Head of caudate nucleus (tissue), 42 donors: Measurements from ENCODE around the gene SLC24A4.
A peak's percentile ranks its signal among the peaks of the same experiment; 100 is the strongest.
"Not testable (repeated sequence)": the region's sequence is repeated elsewhere in the genome, so short reads cannot be mapped to it uniquely, and the experiment has no call there.

ENCODE experiments used
- DNase-seq, 42 donors: peaks; one replicate each; pipeline versions ENCODE4 v3.0.0 to v3.0.0-alpha.2; 2020 to 2021; ENCODE audit warnings: mixed read lengths in 7 of 42
- intact Hi-C: fragments of 100-400 bp; cut with DNase I; formaldehyde crosslinking; loops from one replicate; pipeline ENCODE4 v1.15.0; 2022

SLC24A4 gene

DNA sequence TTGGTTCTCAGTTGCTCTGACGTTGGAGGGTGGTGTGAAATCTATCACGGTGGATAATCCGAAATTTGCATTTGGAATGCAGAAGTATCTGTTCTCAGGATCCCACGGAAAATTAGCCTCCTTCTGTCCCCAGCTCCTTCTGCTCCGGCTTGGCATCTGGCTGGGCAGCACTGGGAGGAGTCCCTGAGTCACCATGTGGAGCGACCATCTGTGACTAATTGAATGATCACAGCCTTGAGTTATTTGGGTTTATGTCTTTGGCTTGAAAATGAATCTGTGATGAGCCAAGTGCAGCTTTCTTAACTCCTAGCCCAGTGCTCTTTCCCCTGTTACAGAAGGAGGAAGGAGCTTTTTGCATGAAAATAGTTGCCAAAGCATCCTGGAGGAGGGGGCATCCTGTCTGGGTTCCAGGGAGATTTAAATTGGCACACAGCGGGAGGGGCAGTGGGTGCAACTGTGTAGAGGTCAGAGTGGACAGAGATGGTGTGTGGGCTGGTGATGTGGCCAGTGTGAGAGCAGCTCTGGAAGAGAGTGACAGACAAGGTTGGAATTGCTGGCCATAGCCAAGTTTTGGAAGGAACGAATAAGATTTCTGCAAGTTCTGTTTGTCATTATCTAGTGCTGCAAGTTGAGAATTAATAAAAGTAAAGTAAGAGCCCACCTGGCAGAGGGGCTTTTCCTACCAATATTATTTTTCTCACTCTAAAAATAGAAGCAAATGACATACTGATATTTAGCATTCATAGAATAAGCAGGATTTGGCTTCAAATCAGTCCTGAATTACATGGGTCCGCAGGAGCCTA, 74.4 kb downstream of the SLC24A4 start:
- intact Hi-C loops: no loop called here
- DNase-seq: no peak

DNA sequence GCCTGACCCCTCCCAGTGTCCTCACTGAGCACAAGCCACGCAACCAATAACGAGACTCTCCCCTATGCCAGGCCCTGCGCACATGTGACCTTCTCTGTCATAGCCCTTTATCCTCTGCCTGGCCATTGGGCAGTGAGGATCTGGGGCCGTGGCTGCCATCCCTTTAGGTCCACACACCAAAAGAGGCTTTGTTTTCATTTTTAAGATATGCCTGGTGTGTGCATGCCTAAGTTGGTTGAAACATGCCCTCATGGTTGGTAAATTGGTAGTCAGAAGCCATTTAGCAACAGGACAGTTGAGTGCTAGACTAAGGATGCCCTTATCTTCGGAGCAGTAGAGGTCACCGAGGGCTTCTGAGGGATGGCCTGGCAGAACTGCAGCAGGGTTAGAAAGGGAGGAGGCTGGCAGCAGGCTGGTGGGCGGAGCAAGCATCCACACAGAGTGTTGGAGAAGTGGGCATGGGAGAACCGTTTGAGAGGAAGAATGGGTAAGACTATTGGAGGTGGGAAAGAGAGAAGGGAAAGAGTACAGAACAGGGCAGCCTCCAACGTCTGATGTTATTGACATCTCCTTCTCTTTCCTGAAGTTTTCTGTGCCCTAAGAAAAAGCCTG, 75.1 kb downstream of the SLC24A4 start:
- intact Hi-C loops: no loop called here
- DNase-seq: no peak

DNA sequence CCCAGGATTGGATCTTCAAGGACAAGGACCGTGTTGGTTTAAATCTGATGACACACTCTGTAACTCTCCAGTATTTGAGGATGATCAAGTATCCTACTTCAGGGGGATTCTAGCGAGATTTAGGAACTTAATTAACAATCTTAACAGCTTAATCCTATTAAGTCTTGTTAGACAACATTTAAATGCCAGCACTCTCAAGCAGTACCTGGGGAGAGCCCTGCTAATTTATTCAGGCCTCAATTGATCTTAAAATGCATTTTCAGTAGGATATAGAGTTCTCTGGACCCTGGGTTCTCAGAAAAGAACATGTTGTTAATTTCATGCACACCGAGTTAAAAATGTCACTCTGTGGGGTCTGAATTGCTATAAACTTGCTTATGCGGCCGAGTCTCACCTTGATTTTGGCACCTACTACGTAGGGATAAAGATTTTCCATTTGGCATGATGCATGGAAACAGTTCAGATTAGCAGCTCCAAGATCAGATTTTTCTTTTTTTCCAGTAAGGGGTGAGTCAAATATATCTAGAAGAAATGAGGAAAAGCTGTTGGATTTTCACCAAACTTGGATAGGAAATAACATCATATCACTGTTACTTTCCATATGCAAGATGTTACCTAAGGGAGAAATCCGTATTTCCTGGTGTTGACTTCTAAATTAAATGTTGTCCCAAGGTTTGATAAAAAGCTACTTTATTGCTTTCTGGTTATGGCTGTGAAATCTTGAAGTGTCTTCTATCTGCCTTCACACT, 76.1 kb downstream of the SLC24A4 start:
- intact Hi-C loops: no loop called here
- DNase-seq: no peak

DNA sequence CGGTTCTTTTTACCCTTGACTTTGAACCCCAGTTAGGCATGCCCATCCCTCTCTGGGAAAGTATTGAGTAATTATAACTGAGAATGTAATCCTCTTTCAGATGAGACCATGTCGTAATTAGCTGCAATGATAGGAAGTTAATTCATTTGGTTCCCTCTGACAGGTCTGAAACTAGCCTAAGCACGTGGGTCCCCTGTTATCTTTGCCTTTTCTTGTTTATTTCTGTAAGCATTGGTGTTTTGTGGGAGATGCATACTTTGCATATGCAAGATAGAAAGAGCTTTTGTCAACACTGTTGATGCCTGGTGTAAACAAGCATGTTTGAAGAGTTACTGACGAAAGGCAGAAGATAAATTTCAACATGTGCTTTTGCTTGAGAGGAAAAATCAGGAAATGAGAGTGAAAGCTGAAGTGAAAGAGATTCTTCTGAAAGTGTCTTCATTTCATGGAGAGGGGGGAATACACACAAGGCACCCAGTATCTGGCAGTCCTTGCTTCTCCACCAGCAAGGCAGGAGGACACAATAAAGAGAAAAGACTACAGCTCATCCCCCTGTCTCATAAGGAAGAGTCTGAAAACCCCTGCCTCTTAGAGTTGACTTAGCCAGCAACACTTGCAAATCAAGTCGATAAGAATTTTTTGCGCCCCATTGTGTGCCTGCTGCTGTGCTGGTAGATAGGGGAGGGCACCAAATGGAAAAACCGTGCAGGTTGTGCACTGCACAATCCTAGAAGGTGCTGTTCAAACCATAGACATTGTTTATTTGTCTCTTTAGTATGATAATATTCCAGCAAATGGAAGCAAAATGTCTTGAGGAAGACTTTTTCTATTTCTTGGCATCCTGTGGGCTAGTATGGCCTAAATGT, 77.8 kb downstream of the SLC24A4 start:
- intact Hi-C loops: no loop called here
- DNase-seq: no peak

DNA sequence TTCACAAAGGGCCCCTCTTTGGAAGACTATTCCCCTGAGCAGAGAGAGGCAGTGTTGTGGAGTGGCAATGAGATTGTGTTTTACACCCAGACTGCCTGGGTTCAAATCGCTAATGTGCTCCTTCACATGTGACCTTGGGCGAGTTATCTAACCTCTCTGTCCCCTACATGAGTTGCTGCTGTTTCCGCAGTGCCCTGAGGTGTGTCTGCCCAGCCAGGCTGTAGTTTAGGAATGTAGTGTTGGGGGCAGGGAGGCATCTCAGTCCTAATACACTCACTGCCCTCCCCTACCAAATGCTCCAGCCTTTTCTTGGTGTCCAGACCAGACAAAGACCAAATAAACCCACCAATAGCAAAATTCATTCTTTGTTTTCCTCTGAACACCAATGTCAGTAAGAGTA, 78.6 kb downstream of the SLC24A4 start:
- intact Hi-C loops: no loop called here
- no peak for DNase-seq

DNA sequence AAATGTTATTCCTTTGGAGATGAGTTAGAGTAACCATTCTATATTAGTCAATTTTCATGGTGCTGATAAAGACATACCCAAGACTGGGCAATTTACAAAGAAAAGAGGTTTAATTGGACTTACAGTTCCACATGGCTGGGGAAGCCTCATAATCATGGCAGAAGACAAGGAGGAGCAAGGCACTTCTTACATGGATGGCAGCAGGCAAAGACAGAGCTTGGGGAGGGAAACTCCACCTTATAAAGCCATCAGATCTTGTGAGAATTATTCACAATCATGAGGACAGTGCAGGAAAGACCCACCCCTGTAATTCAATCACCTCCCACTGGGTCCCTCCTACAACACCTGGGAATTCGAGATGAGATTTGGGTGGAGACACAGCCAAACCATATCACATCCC, 79.5 kb downstream of the SLC24A4 start:
- intact Hi-C loops, DNase-seq: not testable (repeated sequence)

DNA sequence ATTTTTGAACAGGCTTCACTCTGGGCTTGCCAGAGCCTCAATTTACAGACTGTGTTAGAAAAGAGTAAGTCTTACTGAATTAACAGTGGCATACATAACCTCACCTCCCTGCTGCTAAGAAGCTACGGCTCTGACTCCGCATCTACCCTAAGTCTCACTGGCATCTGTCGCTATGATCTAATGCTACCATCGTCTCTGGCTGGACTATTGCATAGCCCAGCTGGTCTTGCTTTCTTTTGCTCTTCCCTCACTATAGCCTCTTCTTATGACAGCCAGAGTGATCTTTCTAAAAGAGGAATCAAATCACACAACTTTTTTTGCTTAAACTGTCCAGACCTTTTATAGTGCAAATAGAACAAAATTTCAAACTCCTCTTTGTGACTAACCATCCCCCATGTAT, 81.1 kb downstream of the SLC24A4 start:
- DNase-seq: no peak
- intact Hi-C loops: no loop called here

DNA sequence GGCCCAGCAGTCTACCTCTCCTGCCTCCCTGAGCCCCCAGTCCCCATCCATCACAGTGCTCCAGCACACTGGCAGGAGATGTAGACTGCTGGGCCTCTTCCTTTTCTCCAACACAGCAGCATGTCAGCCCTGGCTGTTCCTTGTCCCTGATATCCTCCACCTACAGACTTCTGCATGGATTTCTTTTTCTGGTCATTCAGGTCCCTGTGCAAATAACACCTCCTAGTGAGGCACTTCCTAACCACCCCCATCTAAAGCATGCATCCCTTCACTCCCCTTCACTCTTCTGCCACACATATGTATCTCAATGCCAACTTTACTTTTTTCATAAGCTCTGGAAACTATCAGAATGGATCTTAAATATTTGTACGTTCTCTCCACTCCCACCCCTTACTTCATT, 81.5 kb downstream of the SLC24A4 start:
- no peak for DNase-seq
- intact Hi-C loops: no loop called here

DNA sequence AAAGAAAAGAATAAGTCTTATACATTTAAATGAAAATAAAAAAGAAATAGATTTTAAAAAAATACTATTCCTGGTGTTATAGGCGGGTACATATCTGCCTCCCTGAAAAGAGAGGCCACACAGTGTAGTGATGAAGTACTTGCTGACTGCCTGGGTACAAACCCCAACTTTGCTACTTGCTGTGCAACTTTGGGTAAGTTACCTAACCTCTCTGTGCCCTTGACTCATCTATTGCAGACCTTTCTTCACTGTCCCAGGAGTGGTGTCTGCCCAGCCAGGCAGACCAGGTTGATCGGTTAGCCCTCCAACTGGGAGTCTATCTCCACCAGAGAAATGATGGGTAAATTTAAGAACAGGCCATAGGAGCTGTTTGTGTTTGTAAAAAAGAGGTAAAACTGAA, 82.0 kb downstream of the SLC24A4 start:
- DNase-seq: no peak
- intact Hi-C loops: no loop called here

DNA sequence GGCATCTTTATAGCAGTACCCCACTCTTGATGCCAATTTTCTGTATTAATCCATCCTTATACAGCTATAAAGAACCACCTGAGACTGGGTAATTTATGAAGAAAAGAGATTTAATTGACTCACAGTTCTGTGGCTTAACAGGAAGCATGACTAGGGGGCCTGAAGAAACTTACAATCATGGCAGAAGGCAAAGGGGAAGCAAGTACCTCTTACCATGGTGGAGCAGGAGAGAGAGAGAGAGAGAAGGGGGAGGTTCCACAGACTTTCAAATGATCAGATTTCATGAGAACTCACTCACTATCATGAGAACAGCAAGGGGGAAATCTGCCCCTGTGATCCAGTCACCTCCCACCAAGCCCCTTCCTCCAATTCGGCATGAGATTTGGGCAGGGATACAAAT, 84.4 kb downstream of the SLC24A4 start:
- DNase-seq: no peak
- intact Hi-C loops: no loop called here

DNA sequence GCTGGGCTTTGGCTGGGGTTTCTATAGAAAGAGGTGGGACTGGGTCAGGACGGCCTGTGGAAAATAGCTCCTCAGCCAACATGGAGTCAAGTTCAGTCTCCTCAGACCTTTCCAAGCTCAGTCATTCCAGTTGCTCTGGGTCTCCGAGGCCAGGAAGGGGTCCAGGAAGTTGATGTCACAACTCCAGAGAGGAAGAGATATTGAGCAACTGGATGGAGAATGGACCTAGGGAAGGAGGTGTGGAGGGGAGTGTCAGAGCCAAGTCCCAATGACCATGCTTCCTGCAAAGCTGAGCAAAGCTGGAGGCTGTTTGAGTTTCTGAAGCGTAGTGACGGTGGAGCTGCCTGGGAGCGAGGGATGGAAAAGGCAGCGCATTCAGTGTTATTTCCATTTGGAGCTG, 86.1 kb downstream of the SLC24A4 start:
- intact Hi-C loops: no loop called here
- DNase-seq: no peak

DNA sequence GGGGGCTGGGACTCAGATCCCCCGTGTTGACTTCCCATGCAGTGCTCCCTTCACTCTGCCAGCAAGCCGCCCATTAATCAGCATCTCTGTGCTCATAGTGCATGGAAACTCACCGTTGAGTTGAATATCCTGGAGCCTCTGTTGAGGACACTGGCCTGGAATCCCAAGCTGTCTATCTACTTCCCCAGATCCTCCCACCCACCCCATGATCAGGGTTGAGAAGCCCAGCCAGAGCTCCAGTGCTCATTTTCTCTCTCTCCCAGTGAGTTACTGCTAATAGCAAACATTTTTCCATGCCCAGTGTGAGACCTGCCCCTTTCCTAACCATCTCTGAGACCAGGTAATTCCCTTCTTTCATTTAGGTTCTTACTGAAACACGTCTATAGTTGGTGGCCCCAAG, 88.2 kb downstream of the SLC24A4 start:
- no peak for DNase-seq
- intact Hi-C loops: no loop called here

DNA sequence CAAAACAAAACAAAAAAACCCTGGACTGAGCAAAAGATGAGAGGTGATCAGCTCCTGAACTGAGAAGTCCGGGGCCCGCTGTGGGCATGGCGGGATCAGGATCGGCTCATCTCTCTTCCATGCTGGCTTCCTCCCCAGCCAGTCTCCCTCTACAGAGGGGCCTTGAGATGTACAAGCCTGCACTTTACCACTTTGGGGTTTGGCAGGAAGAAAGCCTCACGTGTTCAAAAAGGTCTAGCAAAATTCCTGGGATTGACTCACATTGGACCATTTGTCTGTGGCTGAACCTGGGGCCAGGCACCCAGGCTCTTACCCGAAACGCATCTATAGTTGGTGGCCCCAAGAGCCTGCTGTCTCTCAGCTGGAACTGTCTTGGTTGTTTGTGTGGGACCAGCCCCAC, 89.0 kb downstream of the SLC24A4 start:
- DNase-seq: no peak
- intact Hi-C loops: no loop called here

DNA sequence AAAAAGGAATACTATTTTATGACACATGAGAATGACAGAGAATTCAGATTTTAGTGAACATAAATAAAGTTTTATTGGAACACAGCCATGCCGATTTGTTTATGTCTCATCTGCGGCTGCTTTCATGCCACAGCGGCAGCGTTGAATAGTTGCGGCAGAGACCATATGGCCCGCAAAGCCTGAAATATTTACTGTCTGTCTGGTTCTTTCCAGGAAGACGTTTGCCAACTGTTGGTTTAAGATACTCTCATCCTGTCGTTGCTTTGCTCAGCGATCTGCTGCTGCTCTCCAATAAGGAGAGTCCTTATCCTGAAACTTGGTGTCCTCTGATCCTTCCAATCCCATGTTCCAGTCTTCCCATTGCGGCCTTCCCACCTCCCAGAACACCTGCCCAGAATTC, 89.9 kb downstream of the SLC24A4 start:
- DNase-seq: no peak
- intact Hi-C loops: no loop called here

DNA sequence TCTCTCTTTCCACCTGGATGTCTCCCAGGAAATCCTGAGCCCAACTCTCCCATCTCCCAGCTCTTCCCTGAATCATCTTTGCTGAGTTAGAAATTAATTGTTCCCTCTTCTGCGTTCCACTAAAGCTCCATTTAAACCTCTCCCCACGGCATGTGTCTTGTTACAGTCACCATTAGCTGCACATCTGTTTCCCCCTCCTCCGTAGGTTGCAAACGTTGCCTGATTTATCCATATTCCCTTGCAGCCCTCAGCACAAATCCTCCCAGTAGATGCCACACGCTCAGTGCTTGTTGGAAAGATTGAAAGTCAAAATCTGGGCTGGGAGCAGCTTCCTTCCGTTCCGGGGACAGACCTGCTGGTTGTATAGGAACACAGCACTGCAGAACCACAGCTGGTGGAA, 90.4 kb downstream of the SLC24A4 start:
- intact Hi-C loops: no loop called here

DNA sequence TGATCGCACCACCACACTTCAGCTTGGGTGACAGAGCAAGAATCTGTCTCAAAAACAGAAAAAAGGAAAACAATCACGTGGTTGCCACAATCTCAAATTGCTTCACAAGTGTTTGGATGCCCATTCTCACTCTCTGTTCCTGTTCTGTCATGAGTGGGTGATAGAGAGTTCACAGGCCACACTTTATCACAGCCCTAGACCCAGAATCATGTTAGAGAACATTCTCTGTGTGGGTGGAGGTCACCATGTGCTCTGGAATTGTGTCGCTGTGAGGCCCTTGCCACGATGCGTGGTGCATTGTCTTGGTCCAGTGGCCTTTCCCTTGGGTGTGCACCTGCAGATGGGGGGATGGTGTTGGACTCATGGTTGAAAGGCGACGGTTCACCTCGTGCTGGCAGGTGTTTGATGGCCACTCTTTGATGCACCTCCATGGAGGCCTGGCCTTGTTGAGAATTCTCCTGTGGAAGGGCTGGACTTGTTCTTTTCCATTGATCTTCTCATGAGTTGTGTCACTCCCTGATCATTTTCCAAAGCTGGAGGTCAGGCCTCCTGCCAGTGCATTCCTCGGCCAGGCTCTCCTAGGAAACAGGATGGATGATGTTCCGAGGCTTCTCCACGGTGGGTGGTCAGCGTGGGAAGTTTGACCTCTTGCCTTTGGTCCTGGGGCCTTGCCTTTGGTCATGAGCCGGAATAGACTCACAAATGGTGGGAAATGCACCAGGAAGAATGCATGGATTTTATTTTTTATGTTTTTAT, 91.9 kb downstream of the SLC24A4 start:
- DNase-seq: no peak
- intact Hi-C loops: no loop called here

More for the DNA sequence above, 90.4 kb downstream of the SLC24A4 start:
- DNase-seq: peak in 1 of 42 donors; percentile 15

DNA sequence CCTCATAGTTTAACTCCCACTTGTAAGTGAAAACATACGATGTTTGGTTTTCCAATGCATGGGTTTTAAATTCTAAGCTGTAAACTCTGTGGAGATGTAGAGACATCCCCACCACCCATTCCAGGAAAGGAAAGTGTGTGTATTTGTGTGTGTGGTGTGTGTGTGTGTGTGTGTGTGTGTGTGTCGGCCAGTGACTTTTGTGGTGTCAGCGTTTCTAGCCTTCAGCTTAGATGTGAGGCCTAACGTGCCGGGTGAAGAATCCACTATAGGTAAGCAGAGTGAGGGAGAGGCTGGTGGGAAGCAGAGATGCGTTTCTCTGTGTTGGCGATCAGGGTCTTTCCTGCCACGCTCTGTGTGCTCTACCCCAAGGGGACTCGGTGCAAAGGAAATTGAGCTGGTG, 93.0 kb downstream of the SLC24A4 start:
- intact Hi-C loops: no loop called here
- DNase-seq: no peak

DNA sequence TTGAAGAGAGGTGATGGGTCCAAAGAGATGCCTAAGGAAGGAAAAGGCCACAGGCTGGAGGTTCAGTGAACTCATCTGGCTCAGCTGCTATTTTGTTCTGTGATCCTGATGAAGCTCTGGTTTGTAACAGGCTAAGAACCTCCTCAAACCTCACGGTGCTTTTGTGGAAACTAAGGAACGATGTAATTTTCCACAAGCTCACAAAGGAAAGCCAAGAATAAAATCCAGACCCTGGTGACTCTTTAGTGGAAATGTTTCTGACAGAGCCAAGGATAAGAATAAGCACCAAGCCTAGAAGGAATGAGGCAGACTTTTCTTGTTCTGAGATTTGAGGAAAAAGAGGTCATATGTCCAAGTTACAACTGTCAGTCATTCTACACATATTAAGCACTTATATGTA, 93.6 kb downstream of the SLC24A4 start:
- no peak for DNase-seq
- intact Hi-C loops: no loop called here

DNA sequence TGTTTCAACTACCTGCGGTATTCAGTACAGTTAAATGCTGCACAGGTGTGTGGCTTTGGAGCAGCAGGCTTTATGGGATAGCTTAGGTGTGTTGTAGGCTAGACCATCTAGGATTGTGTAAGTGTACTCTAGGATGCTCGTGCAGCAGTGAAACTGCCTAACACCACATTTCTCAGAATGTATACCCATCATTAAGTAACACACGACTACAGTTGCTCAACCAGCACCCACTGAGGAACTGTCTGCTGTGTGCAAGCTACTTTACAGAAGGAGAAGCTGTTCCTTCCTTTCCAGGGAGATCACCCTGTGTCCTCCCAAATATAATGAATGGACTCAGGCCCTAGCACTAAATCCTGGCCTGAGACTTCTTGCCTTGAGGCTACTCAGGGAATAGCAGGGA, 94.8 kb downstream of the SLC24A4 start:
- DNase-seq: peak in 10 of 42 donors; percentile 7 to 42 (median 18)
- intact Hi-C loops: no loop called here
